GM12878 (cell line): ENCODE results near the gene FKBP3. TPM values are rescaled to one million over a fixed set of nuclear protein-coding genes. Genes with fewer than 3 reads are reported as not detected.

Source experiments
- BACH1 ChIP-seq: fragments of 450-650 bp; IDR thresholded peaks from 2 replicates; pipeline ENCODE4 v1.6.1; 2017; ENCODE audit warnings: mild to moderate bottlenecking, borderline replicate concordance
- CHD2 ChIP-seq: IDR thresholded peaks from 2 replicates; pipeline ENCODE4 v1.6.1; 2011; ENCODE audit warnings: low read depth, low read length, improper control_type of control experiment, borderline replicate concordance
- CREM ChIP-seq: IDR thresholded peaks from 2 replicates; pipeline ENCODE4 v1.6.1; 2014; ENCODE audit warnings: antibody characterized with exemption, low read depth
- CTCF ChIP-seq, 3 experiments: IDR thresholded peaks in 2 of 3; conservative IDR thresholded peaks in 1 of 3; 2 replicates each; pipeline ENCODE4 v1.5.1; 2011; ENCODE audit warnings: low read depth in 3 of 3, low read length in 3 of 3, mild to moderate bottlenecking in 3 of 3, control low read depth in 2 of 3, moderate library complexity in 2 of 3, inconsistent platforms in 1 of 3, mixed read lengths in 1 of 3; ENCODE audit not compliant: control insufficient read depth in 2 of 3, insufficient read depth in 1 of 3; ENCODE audit errors: extremely low read depth in 1 of 3
- DPF2 ChIP-seq: fragments of 450-650 bp; IDR thresholded peaks from 2 replicates; pipeline ENCODE4 v1.6.1; 2017; ENCODE audit warnings: mild to moderate bottlenecking
- EED ChIP-seq: sonication (generic); IDR thresholded peaks from 2 replicates; pipeline ENCODE4 v1.6.1; 2016; ENCODE audit warnings: antibody characterized with exemption, low read depth
- IRF4 ChIP-seq: IDR thresholded peaks from 2 replicates; pipeline ENCODE4 v1.6.1; 2011; ENCODE audit warnings: low read depth, low read length
- POLR2AphosphoS5 ChIP-seq: IDR thresholded peaks from 2 replicates; pipeline ENCODE4 v1.6.1; 2011; ENCODE audit warnings: mild to moderate bottlenecking, low read length, inconsistent platforms
- RELA ChIP-seq: fragments of 450-650 bp; IDR thresholded peaks from 2 replicates; pipeline ENCODE4 v1.8.0; 2014; ENCODE audit warnings: borderline replicate concordance; ENCODE audit not compliant: partially characterized antibody
- ZBED1 ChIP-seq: IDR thresholded peaks from 2 replicates; pipeline ENCODE4 v1.6.1; 2016; ENCODE audit warnings: borderline replicate concordance
- polyA plus RNA-seq, 11 experiments: library from polyadenylated mRNA; depleted of rRNA in 4 of 11; unstranded in 6 of 11; stranded (reverse) in 5 of 11; fragments of >200 nt; fragmentation: Nextera tagmentation in 4 of 11; fragmentation: Illumina TruSeq in 1 of 11; extraction: Ambion mirVana in 4 of 11; extraction: Trizol in 1 of 11; gene quantifications; 1 replicate in 1 of 11; 2 replicates in 10 of 11; pipeline versions ENCODE4 v1.2.1 to v1.2.3, GENCODE V29; 2011 to 2016; ENCODE audit warnings: inconsistent platforms in 2 of 11, missing spikeins in 2 of 11, low read depth in 1 of 11
- total RNA-seq, 4 experiments: library from RNA; depleted of rRNA in 3 of 4; stranded (reverse); fragments of >200 nt in 3 of 4; fragmentation: Illumina TruSeq in 1 of 4; extraction: Trizol in 1 of 4; gene quantifications; 2 replicates each; pipeline versions ENCODE4 v1.2.1 to v1.2.3, GENCODE V29; 2013 to 2021
- TF ChIP-seq, protein P1 (sequence below): fragments of 450-650 bp; IDR thresholded peaks from 2 replicates; pipeline ENCODE4 v1.6.1; 2017; ENCODE audit warnings: low read depth, mild to moderate bottlenecking, moderate library complexity
- TF ChIP-seq, protein P2 (sequence below): fragments of 450-650 bp; IDR thresholded peaks from 2 replicates; pipeline ENCODE4 v1.6.1; 2017; ENCODE audit warnings: mild to moderate bottlenecking, moderate library complexity
- TF ChIP-seq, protein P3 (sequence below): IDR thresholded peaks from 2 replicates; pipeline ENCODE4 v1.6.1; 2012; ENCODE audit warnings: low read depth, low read length, improper control_type of control experiment
- TF ChIP-seq, protein P4 (sequence below): fragments of 450-650 bp; IDR thresholded peaks from 2 replicates; pipeline ENCODE4 v1.6.1; 2014; ENCODE audit warnings: mild to moderate bottlenecking
- TF ChIP-seq, protein P5 (sequence below): fragments of 450-650 bp; IDR thresholded peaks from 2 replicates; pipeline ENCODE4 v1.6.1; 2016; ENCODE audit warnings: mild to moderate bottlenecking

Gene FKBP3
- total and polyA plus RNA-seq, 10 of the 15 experiments (the other 5 are each of a cell fraction or from before 2014, with no cell fraction given), result 67.2 to 218 (median 129) TPM

DNA sequence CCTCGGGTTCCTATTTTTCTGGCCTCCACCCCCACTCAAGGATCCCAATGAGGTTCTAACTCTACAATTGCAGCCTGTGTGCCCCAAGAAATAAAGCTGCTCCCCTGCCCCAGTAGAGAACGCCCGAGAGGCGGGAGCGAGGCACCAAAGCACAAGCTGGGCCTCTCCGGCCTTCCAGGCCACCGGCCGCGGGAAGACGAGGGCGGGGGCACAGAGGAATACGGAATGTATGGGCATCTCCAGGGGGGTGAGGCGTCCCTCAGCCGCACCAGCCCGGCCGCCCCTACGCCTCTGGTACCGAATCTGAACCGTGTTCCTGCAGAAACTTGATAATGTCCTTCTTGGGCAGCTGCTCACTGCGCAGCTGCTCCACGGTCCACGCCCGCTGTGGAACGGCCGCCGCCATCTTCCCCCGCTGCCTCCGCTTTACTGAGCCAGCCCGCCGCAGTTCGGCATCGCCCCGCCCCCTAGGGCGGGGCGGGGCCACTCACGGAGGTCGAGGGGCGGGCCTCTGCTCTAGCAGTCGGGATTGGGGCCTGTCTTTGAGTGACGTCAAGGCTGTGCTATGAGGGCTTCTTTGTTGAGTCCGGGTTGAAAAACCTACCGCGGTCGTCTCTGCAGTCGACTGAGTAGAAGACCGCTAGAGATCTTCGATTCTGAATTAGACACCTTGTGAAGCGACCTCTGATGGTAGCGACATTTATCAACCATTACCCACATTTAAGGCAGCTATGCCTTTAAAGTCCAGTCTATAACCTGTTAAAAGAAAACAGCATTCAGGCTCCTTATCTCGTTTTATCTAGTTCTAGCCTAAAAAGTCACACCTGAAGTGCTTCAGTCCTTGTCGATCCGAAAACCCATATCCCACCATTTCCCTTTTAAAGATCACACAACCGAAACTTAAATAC is at the start of gene FKBP3 (continued):
- TF ChIP-seq, protein P1, sequence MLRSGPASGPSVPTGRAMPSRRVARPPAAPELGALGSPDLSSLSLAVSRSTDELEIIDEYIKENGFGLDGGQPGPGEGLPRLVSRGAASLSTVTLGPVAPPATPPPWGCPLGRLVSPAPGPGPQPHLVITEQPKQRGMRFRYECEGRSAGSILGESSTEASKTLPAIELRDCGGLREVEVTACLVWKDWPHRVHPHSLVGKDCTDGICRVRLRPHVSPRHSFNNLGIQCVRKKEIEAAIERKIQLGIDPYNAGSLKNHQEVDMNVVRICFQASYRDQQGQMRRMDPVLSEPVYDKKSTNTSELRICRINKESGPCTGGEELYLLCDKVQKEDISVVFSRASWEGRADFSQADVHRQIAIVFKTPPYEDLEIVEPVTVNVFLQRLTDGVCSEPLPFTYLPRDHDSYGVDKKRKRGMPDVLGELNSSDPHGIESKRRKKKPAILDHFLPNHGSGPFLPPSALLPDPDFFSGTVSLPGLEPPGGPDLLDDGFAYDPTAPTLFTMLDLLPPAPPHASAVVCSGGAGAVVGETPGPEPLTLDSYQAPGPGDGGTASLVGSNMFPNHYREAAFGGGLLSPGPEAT, result peak; percentile 99
- peak; percentile 66; the same call in 1 of the 2 replicates for TF ChIP-seq EED
- TF ChIP-seq CTCF (IDR thresholded peaks at IDR 0.05 in 2 of 3, conservative IDR thresholded peaks at IDR 0.05 in 1 of 3; ENCODE audit: control insufficient read depth in 2 of 3, extremely low read depth in 1 of 3, insufficient read depth in 1 of 3, low read depth in 3 of 3, low read length in 3 of 3), result peak; percentile 18 to 54 (median 32); a peak in 4 of 6 replicates
- TF ChIP-seq CREM, result peak; percentile 65
- no peak for TF ChIP-seq IRF4
- TF ChIP-seq, protein P2, sequence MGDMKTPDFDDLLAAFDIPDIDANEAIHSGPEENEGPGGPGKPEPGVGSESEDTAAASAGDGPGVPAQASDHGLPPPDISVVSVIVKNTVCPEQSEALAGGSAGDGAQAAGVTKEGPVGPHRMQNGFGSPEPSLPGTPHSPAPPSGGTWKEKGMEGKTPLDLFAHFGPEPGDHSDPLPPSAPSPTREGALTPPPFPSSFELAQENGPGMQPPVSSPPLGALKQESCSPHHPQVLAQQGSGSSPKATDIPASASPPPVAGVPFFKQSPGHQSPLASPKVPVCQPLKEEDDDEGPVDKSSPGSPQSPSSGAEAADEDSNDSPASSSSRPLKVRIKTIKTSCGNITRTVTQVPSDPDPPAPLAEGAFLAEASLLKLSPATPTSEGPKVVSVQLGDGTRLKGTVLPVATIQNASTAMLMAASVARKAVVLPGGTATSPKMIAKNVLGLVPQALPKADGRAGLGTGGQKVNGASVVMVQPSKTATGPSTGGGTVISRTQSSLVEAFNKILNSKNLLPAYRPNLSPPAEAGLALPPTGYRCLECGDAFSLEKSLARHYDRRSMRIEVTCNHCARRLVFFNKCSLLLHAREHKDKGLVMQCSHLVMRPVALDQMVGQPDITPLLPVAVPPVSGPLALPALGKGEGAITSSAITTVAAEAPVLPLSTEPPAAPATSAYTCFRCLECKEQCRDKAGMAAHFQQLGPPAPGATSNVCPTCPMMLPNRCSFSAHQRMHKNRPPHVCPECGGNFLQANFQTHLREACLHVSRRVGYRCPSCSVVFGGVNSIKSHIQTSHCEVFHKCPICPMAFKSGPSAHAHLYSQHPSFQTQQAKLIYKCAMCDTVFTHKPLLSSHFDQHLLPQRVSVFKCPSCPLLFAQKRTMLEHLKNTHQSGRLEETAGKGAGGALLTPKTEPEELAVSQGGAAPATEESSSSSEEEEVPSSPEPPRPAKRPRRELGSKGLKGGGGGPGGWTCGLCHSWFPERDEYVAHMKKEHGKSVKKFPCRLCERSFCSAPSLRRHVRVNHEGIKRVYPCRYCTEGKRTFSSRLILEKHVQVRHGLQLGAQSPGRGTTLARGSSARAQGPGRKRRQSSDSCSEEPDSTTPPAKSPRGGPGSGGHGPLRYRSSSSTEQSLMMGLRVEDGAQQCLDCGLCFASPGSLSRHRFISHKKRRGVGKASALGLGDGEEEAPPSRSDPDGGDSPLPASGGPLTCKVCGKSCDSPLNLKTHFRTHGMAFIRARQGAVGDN, result peak; percentile 60
- TF ChIP-seq, protein P3, sequence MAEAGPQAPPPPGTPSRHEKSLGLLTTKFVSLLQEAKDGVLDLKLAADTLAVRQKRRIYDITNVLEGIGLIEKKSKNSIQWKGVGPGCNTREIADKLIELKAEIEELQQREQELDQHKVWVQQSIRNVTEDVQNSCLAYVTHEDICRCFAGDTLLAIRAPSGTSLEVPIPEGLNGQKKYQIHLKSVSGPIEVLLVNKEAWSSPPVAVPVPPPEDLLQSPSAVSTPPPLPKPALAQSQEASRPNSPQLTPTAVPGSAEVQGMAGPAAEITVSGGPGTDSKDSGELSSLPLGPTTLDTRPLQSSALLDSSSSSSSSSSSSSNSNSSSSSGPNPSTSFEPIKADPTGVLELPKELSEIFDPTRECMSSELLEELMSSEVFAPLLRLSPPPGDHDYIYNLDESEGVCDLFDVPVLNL, result no peak
- peak; percentile 87 for TF ChIP-seq CHD2
- TF ChIP-seq DPF2, result peak; percentile 75; the same call in 1 of the 2 replicates
- TF ChIP-seq, protein P4, sequence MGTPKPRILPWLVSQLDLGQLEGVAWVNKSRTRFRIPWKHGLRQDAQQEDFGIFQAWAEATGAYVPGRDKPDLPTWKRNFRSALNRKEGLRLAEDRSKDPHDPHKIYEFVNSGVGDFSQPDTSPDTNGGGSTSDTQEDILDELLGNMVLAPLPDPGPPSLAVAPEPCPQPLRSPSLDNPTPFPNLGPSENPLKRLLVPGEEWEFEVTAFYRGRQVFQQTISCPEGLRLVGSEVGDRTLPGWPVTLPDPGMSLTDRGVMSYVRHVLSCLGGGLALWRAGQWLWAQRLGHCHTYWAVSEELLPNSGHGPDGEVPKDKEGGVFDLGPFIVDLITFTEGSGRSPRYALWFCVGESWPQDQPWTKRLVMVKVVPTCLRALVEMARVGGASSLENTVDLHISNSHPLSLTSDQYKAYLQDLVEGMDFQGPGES, result peak; percentile 80
- TF ChIP-seq BACH1, result peak; percentile 40
- TF ChIP-seq ZBED1, result no peak
- TF ChIP-seq, protein P5, sequence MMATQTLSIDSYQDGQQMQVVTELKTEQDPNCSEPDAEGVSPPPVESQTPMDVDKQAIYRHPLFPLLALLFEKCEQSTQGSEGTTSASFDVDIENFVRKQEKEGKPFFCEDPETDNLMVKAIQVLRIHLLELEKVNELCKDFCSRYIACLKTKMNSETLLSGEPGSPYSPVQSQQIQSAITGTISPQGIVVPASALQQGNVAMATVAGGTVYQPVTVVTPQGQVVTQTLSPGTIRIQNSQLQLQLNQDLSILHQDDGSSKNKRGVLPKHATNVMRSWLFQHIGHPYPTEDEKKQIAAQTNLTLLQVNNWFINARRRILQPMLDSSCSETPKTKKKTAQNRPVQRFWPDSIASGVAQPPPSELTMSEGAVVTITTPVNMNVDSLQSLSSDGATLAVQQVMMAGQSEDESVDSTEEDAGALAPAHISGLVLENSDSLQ, result peak; percentile 98
- peak; percentile 91 for TF ChIP-seq RELA
- TF ChIP-seq POLR2AphosphoS5, result peak; percentile 89
